Neural cell (in vitro differentiated cells): Measurements from ENCODE around the gene PLET1. TPM values are rescaled to one million over a fixed set of nuclear protein-coding genes. Genes with fewer than 3 reads are reported as not detected.

ENCODE experiments used
- H2AFZ ChIP-seq: fragments of 200-600, 300-800 bp; sonication (generic), shearing (Covaris generic); 2 replicates; pipeline ENCODE4 v1.6.0; 2014; ENCODE audit warnings: low read depth, mild to moderate bottlenecking, antibody characterized with exemption, low read length, moderate library complexity
- H3F3A ChIP-seq: fragments of 200-600 bp; shearing (Covaris generic); 2 replicates; pipeline ENCODE4 v1.6.1; 2016; ENCODE audit warnings: mild to moderate bottlenecking, moderate library complexity, mixed read lengths, antibody characterized with exemption, low read length; ENCODE audit not compliant: insufficient read depth, poor library complexity, severe bottlenecking
- H3K27ac ChIP-seq: fragments of 200-600, 300-800 bp; sonication (generic), shearing (Covaris generic); 2 replicates; pipeline ENCODE4 v1.5.1; 2014; ENCODE audit warnings: mild to moderate bottlenecking, low read length, moderate library complexity
- H3K27me3 ChIP-seq: fragments of 300-800, 200-600 bp; sonication (generic), shearing (Covaris generic); 2 replicates; pipeline ENCODE4 v1.6.0; 2014; ENCODE audit warnings: mild to moderate bottlenecking, low read depth, low read length, moderate library complexity; ENCODE audit not compliant: insufficient read depth
- H3K36me3 ChIP-seq: fragments of 300-800, 200-600 bp; sonication (generic), shearing (Covaris generic); 2 replicates; pipeline ENCODE4 v1.5.1; 2014; ENCODE audit warnings: mild to moderate bottlenecking, antibody characterized with exemption, low read length, moderate library complexity; ENCODE audit not compliant: insufficient read depth
- H3K4me2 ChIP-seq: fragments of 300-800, 200-600 bp; sonication (generic), shearing (Covaris generic); 2 replicates; pipeline ENCODE4 v1.6.0; 2014; ENCODE audit warnings: mild to moderate bottlenecking, low read length
- H3K4me3 ChIP-seq: fragments of 300-800, 200-600 bp; sonication (generic), shearing (Covaris generic); 2 replicates; pipeline ENCODE4 v1.5.1; 2014; ENCODE audit warnings: mild to moderate bottlenecking, low read length, moderate library complexity
- H3K79me2 ChIP-seq: fragments of 200-600 bp; shearing (Covaris generic); replicated peaks from 2 replicates; pipeline ENCODE4 v1.6.0; 2014; ENCODE audit warnings: mild to moderate bottlenecking, low read length, moderate library complexity; ENCODE audit not compliant: insufficient read depth
- H3K9ac ChIP-seq: fragments of 300-800, 200-600 bp; sonication (generic), shearing (Covaris generic); 2 replicates; pipeline ENCODE4 v1.6.1; 2016; ENCODE audit warnings: mild to moderate bottlenecking, low read length, mixed read lengths
- H3K9me2 ChIP-seq: fragments of 200-600 bp; shearing (Covaris generic); 2 replicates; pipeline ENCODE4 v1.6.1; 2016; ENCODE audit warnings: mild to moderate bottlenecking, low read length, mixed read lengths; ENCODE audit not compliant: insufficient read depth
- H3K9me3 ChIP-seq: fragments of 200-600, 300-800 bp; sonication (generic), shearing (Covaris generic); 2 replicates; pipeline ENCODE4 v1.6.1; 2016; ENCODE audit warnings: mild to moderate bottlenecking, mixed run types, low read length, moderate library complexity, mixed read lengths
- H4K20me1 ChIP-seq: fragments of 200-600 bp; shearing (Covaris generic); 2 replicates; pipeline ENCODE4 v1.6.1; 2016; ENCODE audit warnings: mild to moderate bottlenecking, mixed run types; ENCODE audit not compliant: insufficient read depth
- EP300 ChIP-seq: fragments of 450-650 bp; conservative IDR thresholded peaks from 2 replicates; pipeline ENCODE4 v1.6.1; 2014; ENCODE audit warnings: antibody characterized with exemption, mild to moderate bottlenecking, moderate library complexity; ENCODE audit not compliant: poor library complexity, severe bottlenecking
- EZH2 ChIP-seq: fragments of 200-600, 300-800 bp; shearing (Covaris generic), sonication (generic); IDR thresholded peaks from 2 replicates; pipeline ENCODE4 v1.6.1; 2014; ENCODE audit warnings: antibody characterized with exemption, low read length, borderline replicate concordance, mild to moderate bottlenecking; ENCODE audit not compliant: insufficient read depth, poor library complexity, severe bottlenecking
- MXI1 ChIP-seq: fragments of 450-650 bp; conservative IDR thresholded peaks from 2 replicates; pipeline ENCODE4 v1.6.1; 2014; ENCODE audit warnings: antibody characterized with exemption, mild to moderate bottlenecking; ENCODE audit not compliant: poor library complexity, severe bottlenecking
- POLR2AphosphoS5 ChIP-seq: IDR thresholded peaks from 2 replicates; pipeline ENCODE4 v1.6.1; 2012
- RAD21 ChIP-seq: fragments of 450-650 bp; conservative IDR thresholded peaks from 2 replicates; pipeline ENCODE4 v1.6.1; 2014; ENCODE audit warnings: antibody characterized with exemption, mild to moderate bottlenecking, moderate library complexity
- SMC3 ChIP-seq: fragments of 450-650 bp; conservative IDR thresholded peaks from 2 replicates; pipeline ENCODE4 v1.6.1; 2014; ENCODE audit warnings: antibody characterized with exemption, mild to moderate bottlenecking, moderate library complexity; ENCODE audit not compliant: poor library complexity
- TAF1 ChIP-seq: IDR thresholded peaks from 2 replicates; pipeline ENCODE4 v1.6.1; 2012; ENCODE audit warnings: low read depth
- polyA plus RNA-seq: library from polyadenylated mRNA; depleted of rRNA; stranded (reverse); fragments of >200 nt; gene quantifications from 2 replicates; pipeline ENCODE4 v1.2.3, GENCODE V29; 2014
- TF ChIP-seq, protein P1 (sequence below): IDR thresholded peaks from 2 replicates; pipeline ENCODE4 v1.6.1; 2012; ENCODE audit warnings: borderline replicate concordance
- TF ChIP-seq, protein P2 (sequence below): fragments of 450-650 bp; IDR thresholded peaks from 2 replicates; pipeline ENCODE4 v1.5.1; 2014; ENCODE audit warnings: antibody characterized with exemption, mild to moderate bottlenecking, moderate library complexity; ENCODE audit not compliant: poor library complexity, severe bottlenecking

Gene PLET1
- polyA plus RNA-seq, 1 donor from 2014 or later: not detected

DNA sequence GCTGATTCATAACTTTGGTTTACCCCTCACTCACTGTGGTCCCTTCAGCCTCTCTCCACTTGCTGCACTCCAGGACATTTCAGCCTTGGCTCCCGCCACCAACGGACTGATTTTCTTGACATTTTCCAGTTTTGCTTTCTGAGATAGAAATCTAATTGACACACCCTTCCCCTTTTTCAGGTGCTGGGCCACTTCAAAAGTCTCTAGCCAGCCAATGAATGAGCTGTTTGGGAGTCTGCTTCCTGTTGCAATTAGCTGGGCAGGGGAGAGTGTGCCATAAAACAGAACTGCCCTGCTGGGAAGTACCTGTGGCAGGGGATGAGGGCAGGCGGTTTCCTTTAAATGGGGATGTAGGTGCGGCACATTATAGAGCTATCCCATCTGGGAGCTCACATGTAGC is 21.1 kb upstream of the PLET1 start:
- TF ChIP-seq EZH2: no peak
- TF ChIP-seq EP300: no peak
- TF ChIP-seq, protein P1, sequence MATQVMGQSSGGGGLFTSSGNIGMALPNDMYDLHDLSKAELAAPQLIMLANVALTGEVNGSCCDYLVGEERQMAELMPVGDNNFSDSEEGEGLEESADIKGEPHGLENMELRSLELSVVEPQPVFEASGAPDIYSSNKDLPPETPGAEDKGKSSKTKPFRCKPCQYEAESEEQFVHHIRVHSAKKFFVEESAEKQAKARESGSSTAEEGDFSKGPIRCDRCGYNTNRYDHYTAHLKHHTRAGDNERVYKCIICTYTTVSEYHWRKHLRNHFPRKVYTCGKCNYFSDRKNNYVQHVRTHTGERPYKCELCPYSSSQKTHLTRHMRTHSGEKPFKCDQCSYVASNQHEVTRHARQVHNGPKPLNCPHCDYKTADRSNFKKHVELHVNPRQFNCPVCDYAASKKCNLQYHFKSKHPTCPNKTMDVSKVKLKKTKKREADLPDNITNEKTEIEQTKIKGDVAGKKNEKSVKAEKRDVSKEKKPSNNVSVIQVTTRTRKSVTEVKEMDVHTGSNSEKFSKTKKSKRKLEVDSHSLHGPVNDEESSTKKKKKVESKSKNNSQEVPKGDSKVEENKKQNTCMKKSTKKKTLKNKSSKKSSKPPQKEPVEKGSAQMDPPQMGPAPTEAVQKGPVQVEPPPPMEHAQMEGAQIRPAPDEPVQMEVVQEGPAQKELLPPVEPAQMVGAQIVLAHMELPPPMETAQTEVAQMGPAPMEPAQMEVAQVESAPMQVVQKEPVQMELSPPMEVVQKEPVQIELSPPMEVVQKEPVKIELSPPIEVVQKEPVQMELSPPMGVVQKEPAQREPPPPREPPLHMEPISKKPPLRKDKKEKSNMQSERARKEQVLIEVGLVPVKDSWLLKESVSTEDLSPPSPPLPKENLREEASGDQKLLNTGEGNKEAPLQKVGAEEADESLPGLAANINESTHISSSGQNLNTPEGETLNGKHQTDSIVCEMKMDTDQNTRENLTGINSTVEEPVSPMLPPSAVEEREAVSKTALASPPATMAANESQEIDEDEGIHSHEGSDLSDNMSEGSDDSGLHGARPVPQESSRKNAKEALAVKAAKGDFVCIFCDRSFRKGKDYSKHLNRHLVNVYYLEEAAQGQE: no peak
- TF ChIP-seq, protein P2, sequence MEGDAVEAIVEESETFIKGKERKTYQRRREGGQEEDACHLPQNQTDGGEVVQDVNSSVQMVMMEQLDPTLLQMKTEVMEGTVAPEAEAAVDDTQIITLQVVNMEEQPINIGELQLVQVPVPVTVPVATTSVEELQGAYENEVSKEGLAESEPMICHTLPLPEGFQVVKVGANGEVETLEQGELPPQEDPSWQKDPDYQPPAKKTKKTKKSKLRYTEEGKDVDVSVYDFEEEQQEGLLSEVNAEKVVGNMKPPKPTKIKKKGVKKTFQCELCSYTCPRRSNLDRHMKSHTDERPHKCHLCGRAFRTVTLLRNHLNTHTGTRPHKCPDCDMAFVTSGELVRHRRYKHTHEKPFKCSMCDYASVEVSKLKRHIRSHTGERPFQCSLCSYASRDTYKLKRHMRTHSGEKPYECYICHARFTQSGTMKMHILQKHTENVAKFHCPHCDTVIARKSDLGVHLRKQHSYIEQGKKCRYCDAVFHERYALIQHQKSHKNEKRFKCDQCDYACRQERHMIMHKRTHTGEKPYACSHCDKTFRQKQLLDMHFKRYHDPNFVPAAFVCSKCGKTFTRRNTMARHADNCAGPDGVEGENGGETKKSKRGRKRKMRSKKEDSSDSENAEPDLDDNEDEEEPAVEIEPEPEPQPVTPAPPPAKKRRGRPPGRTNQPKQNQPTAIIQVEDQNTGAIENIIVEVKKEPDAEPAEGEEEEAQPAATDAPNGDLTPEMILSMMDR: no peak
- TF ChIP-seq POLR2AphosphoS5: no peak
- no peak for TF ChIP-seq SMC3
- TF ChIP-seq MXI1: no peak
- no peak for TF ChIP-seq RAD21
- no peak for TF ChIP-seq TAF1
- Histone ChIP-seq H4K20me1 (no peaks in the 10 kb centered on the region), H3K9me2 (no peaks in the 10 kb centered on the region), H3K79me2 (no peaks in the 10 kb centered on the region), H3K4me2 (no peak overlapping the region), H3K27me3 (no peaks in the 10 kb centered on the region), H3K36me3 (no peaks in the 10 kb centered on the region), H2AFZ (no peak overlapping the region), H3K9me3 (no peaks in the 10 kb centered on the region), H3F3A (no peaks in the 10 kb centered on the region), H3K9ac (no peak overlapping the region), H3K27ac (no peak overlapping the region), H3K4me3 (no peak overlapping the region)

DNA sequence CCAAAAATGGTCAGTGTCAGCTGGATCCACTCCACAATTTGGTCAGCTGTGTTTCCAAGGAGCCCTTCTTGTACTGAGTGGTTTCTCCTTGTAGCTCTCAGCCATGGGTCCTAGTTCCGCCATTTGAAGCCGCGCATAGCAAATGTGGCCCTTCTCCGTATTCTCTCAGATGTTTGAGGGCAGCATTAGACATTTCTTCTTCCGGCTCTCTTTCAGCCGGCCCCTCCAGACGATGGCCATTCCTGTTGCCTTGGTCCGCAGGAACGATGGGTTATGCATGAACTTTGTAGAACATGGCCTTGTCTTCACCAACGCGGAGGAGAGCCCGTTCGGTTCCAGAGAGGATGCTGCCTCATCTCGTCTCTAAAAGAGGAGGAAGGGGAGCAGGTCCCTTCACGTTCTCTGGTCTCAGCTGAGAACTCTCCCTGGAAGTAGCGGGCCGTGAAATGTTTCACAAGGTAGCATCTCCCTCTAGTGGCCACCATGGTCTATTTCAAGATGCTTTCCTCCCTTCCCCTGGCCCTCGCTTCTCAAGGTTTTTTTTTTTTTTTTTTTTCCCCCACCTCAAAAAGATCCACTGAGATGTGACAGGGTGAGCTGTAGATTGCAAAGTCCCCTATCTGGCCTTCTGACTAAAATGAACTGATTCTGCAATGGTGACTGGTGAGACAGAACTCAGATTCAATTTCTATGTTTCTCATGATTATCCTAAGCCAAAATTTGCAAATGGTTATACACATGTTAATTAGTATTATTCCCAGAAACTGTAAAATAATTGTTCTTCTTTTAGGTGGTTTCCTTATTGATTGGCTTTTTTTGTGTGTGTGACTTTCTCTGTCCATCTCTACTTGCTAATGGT is 19.8 kb upstream of the PLET1 start:
- Histone ChIP-seq H3K79me2 (no peaks in the 10 kb centered on the region), H3K9ac (no peak overlapping the region), H3K9me3 (no peaks in the 10 kb centered on the region), H3K9me2 (no peaks in the 10 kb centered on the region), H3K36me3 (no peaks in the 10 kb centered on the region), H3K27ac (no peak overlapping the region), H4K20me1 (no peaks in the 10 kb centered on the region), H3K27me3 (no peaks in the 10 kb centered on the region), H3K4me3 (no peak overlapping the region), H3F3A (no peaks in the 10 kb centered on the region), H3K4me2 (no peak overlapping the region), H2AFZ (no peak overlapping the region)
- TF ChIP-seq RAD21: peak; percentile 83
- peak; percentile 84 for TF ChIP-seq SMC3
- TF ChIP-seq, protein P2: peak; percentile 87
- TF ChIP-seq, protein P1: no peak
